ENCODE measurements around the gene CCDC148. TPM values are rescaled to one million over a fixed set of nuclear protein-coding genes. Genes with fewer than 3 reads are reported as not detected.
"Not testable (repeated sequence)": the region's sequence is repeated elsewhere in the genome, so short reads cannot be mapped to it uniquely, and the experiment has no call there.

The CCDC148 gene
- total RNA-seq, 4 donors from 2014 or later, result not detected

DNA sequence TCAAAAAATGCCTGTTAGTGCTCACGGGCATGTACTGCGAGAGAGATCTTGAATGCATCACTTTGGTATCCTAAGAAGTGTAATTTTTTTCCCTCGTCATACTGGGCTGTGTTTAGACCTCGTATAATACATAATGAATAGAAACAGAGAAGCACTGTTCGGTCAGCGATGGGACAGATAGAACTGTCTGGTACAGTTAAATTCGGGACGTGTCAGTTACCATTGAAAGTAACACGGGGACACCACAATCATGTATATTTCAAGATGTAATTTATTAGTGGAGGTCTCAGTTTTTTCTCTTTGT lies 2.0 kb upstream of the CCDC148 start:
- H3K4me3 ChIP-seq, result peak overlapping the region in 3 of 4 donors; percentile 88 to 98 (median 89)
- peak overlapping the region in 2 of 4 donors; percentile 87 to 96 for H3K27ac ChIP-seq
- peaks cover 0 to 21% (median 4%) of the 10 kb centered on the region in 4 donors for H3K4me1 ChIP-seq
- no peaks in the 10 kb centered on the region for H3K9me3 ChIP-seq
- no peaks in the 10 kb centered on the region for H3K27me3 ChIP-seq
- no peaks in the 10 kb centered on the region for H3K36me3 ChIP-seq
- TF ChIP-seq POLR2A (IDR thresholded peaks at IDR 0.05), result no peak
- TF ChIP-seq, protein P1, sequence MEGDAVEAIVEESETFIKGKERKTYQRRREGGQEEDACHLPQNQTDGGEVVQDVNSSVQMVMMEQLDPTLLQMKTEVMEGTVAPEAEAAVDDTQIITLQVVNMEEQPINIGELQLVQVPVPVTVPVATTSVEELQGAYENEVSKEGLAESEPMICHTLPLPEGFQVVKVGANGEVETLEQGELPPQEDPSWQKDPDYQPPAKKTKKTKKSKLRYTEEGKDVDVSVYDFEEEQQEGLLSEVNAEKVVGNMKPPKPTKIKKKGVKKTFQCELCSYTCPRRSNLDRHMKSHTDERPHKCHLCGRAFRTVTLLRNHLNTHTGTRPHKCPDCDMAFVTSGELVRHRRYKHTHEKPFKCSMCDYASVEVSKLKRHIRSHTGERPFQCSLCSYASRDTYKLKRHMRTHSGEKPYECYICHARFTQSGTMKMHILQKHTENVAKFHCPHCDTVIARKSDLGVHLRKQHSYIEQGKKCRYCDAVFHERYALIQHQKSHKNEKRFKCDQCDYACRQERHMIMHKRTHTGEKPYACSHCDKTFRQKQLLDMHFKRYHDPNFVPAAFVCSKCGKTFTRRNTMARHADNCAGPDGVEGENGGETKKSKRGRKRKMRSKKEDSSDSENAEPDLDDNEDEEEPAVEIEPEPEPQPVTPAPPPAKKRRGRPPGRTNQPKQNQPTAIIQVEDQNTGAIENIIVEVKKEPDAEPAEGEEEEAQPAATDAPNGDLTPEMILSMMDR (IDR thresholded peaks at IDR 0.05), result no peak
- DNase-seq, result no peak

DNA sequence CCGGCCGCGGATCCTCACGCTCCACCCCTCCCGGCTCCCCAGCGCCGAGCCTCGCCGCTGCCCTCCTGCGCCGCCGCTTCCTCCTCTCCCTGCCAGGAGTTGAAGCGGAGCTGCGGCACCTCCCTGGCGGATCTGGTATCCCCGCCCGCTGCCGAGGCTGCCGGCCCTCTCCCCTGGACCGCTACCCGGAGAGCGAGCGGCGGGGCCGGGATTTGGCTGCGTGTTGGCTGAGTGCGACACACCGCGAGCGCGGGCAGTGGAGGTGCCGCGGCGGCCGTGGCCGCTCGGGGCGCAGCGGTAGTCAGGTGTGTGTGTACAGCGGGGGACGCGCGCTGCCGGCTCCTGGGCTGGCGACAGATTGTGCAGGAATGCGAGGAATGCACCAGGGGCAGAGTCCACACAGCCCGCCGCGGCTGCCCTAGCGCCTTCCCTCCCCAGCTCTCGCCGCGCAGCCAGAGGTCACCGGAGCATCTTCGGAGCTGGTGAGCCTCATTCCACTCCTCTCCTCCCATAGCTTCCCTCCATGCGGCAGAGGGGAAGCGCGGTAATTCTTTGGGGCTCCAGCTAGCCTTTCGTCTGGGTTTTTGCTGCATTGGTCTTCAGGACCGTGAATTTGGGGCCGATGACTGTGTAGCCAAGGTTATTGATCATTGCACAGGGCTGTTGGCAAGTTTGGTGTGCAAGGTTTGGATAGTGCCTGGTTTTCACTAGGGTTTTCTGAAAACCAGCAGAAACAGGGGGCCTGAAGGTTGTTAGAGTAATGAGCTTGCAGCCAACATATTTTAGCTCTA lies 1.5 kb upstream of the CCDC148 start:
- peaks cover 0 to 21% (median 4%) of the 10 kb centered on the region in 4 donors for H3K4me1 ChIP-seq
- H3K27me3 ChIP-seq, result no peaks in the 10 kb centered on the region
- peak overlapping the region; percentile 87 to 97 (median 92) for H3K27ac ChIP-seq
- no peaks in the 10 kb centered on the region for H3K9me3 ChIP-seq
- TF ChIP-seq, protein P1 (IDR thresholded peaks at IDR 0.05), result peak in 5 of 6 experiments; percentile 31 to 67 (median 57)
- TF ChIP-seq POLR2A (IDR thresholded peaks at IDR 0.05), result peak; percentile 82 to 87
- H3K4me3 ChIP-seq, result peak overlapping the region; percentile 88 to 98 (median 91)
- no peaks in the 10 kb centered on the region for H3K36me3 ChIP-seq
- DNase-seq, result peak; percentile 56 to 93 (median 90)

DNA sequence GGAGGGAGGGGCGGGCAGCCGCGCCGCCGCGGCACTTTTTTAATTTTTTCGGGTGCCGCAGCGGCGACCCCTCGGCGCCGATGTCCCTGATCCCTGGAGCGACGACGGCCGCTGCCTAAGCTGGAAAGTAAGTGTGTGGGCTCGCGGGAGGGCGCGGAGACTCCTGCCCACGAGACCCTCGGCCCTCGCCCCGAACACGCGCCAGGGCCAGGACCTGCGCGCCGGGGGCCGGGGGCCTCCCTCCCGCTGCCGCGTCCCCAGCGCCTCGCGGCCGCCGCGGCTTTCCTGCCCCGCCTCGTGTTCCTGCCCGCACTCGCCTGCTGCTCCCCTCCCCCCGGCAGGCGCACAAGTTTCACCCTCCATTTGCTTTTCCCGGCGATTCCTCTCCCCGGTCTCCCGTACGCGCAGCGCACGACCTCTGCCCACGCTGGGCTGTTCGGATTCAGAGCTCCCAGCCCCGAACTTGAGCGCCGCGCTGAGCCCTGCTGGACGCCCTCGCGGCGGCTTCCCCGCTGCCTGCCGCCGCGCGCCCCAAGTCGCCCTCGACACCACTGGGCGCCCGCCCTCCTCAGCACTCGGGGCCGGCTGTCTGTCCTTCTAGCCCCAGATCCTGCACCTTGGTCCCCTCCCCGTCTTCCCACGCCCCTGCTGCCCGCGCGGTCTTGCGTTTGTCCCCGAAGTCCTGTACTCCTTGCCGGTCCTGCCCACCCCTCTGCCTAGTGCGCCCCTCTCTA lies 706 bp upstream of the CCDC148 start:
- H3K4me1 ChIP-seq, result peaks cover 0 to 21% (median 4%) of the 10 kb centered on the region in 4 donors
- DNase-seq, result peak; percentile 41 to 83 (median 70)

DNA sequence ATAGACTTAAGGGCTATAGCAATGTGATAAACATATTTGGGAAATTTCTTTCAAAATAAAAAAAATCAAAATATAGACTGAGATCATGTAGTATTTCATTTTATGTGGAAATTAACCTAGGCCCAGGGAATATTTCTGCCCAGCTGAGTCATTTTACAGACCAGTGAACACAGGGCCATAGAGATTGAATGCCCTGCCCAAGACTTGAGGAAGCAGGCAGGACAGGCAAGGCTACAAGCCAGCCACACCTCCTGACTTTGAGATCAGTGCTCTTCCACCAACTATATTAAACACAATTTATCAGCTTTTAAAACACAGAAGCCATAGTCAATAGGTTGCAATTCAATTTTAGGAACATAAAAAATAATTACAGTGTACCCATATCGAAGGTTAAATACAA lies 12.9 kb downstream of the CCDC148 start:
- no peaks in the 10 kb centered on the region for H3K9me3 ChIP-seq
- H3K4me1 ChIP-seq, result no peaks in the 10 kb centered on the region
- H3K27me3 ChIP-seq, result no peaks in the 10 kb centered on the region
- no peak overlapping the region for H3K4me3 ChIP-seq
- no peak for DNase-seq
- TF ChIP-seq, protein P1 (IDR thresholded peaks at IDR 0.05), result no peak
- TF ChIP-seq POLR2A (IDR thresholded peaks at IDR 0.05), result no peak
- no peaks in the 10 kb centered on the region for H3K36me3 ChIP-seq
- H3K27ac ChIP-seq, result no peak overlapping the region

More for the DNA sequence above, 706 bp upstream of the CCDC148 start:
- H3K27ac ChIP-seq, result peak overlapping the region; percentile 87 to 97 (median 92)
- H3K9me3 ChIP-seq, result no peaks in the 10 kb centered on the region
- H3K4me3 ChIP-seq, result peak overlapping the region; percentile 88 to 98 (median 91)
- no peak for TF ChIP-seq POLR2A (IDR thresholded peaks at IDR 0.05)
- TF ChIP-seq, protein P1 (IDR thresholded peaks at IDR 0.05), result peak in 2 of 6 experiments; percentile 2 to 21
- H3K27me3 ChIP-seq, result no peaks in the 10 kb centered on the region
- no peaks in the 10 kb centered on the region for H3K36me3 ChIP-seq

DNA sequence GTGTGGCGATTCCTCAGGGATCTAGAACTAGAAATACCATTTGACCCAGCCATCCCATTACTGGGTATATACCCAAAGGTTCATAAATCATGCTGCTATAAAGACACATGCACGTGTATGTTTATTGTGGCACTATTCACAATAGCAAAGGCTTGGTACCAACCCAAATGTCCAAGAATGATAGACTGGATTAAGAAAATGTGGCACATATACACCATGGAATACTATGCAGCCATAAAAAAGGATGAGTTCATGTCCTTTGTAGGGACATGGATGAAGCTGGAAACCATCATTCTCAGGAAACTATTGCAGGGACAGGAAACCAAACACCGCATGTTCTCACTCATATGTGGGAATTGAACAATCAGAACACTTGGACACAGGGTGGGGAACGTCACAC lies 17.5 kb downstream of the CCDC148 start:
- not testable (repeated sequence) for H3K4me1 ChIP-seq, H3K4me3 ChIP-seq, H3K36me3 ChIP-seq, H3K27ac ChIP-seq, H3K27me3 ChIP-seq, DNase-seq, H3K9me3 ChIP-seq

DNA sequence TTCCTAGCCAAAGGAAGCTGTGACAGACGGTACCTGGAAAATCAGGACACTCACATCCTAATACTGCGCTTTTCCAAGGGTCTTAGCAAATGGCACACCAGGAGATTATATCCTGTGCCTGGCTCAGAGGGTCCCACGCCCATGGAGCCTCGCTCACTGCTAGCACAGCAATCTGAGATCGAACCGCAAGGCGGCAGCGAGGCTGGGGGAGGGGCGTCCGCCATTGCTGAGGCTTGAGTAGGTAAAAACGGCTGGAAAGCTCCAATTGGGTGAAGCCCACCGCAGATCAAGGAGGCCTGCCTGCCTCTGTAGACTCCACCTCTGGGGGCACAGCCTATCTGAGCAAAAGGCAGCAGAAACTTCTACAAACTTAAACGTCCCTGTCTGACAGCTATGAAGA lies 22.8 kb downstream of the CCDC148 start:
- not testable (repeated sequence) for H3K4me3 ChIP-seq, H3K36me3 ChIP-seq, H3K27me3 ChIP-seq, H3K4me1 ChIP-seq, H3K27ac ChIP-seq, DNase-seq, H3K9me3 ChIP-seq

All from Peyer's patch (tissue), 4 donors.